GM12878 (cell line): ENCODE data around the gene HS3ST3B1. TPM values are rescaled to one million over a fixed set of nuclear protein-coding genes. Genes with fewer than 3 reads are reported as not detected.

Experiments
- ATAC-seq: fragments of 200-7000 bp; cut with Tn5 transposase; 3 replicates; pipeline ENCODE4 v1.9.1; 2020; ENCODE audit warnings: mild to moderate bottlenecking, moderate library complexity
- BruUV-seq: library from RNA; stranded (reverse); fragments of 400-500 nt; replicated peaks from 2 replicates; lab custom pipeline; 2021; lab: Mats Ljungman, UMichigan
- CTCF ChIA-PET: fragments of 300-600 bp; sonication (Branson Sonifier 250); formaldehyde crosslinking; extraction: SDS; loops from one replicate; lab custom pipeline; 2021; ENCODE audit warnings: inconsistent platforms; lab: Yijun Ruan, JAX
- POLR2A ChIA-PET: fragments of 350-600 bp; formaldehyde crosslinking; extraction: SDS; loops from one replicate; lab custom pipeline; 2021; ENCODE audit warnings: inconsistent platforms; lab: Charles Lee
- RAD21 ChIA-PET: fragments of 300-600 bp; sonication (Branson Sonifier 250); formaldehyde crosslinking; loops from one replicate; lab custom pipeline; 2023; ENCODE audit warnings: antibody characterized with exemption; ENCODE audit not compliant: unreplicated experiment; lab: Charles Lee
- SMC1A ChIA-PET: fragments of 300-600 bp; sonication (Branson Sonifier 250); formaldehyde crosslinking; loops from one replicate; lab custom pipeline; 2023; ENCODE audit not compliant: unreplicated experiment, uncharacterized antibody; lab: Charles Lee
- DNase-seq: peaks from one replicate; pipeline ENCODE4 v3.0.0-alpha.2; 2011; ENCODE audit warnings: low read depth, low spot score
- FAIRE-seq: peaks from 3 replicates; lab custom pipeline; 2011; peaks lifted over from hg19 to GRCh38; lab: Jason Lieb, UNC
- H2AFZ ChIP-seq: 2 replicates; pipeline ENCODE4 v1.6.0; 2011; ENCODE audit warnings: low read depth, low read length, control low read depth; ENCODE audit not compliant: control insufficient read depth
- H3K27ac ChIP-seq: 2 replicates; pipeline ENCODE4 v1.5.1; 2011; ENCODE audit warnings: control low read depth; ENCODE audit not compliant: control insufficient read depth, insufficient read depth
- H3K27me3 ChIP-seq, 2 experiments: replicated peaks in 1 of 2; 2 replicates each; pipeline versions ENCODE4 v1.6.0 to v1.6.1; 2011; ENCODE audit warnings: low read length in 1 of 2; ENCODE audit not compliant: control insufficient read depth in 2 of 2, insufficient read depth in 2 of 2
- H3K36me3 ChIP-seq, 2 experiments: 2 replicates each; pipeline ENCODE4 v1.5.1; 2011; ENCODE audit warnings: low read length in 1 of 2; ENCODE audit not compliant: control insufficient read depth in 2 of 2, insufficient read depth in 2 of 2
- H3K4me1 ChIP-seq: 2 replicates; pipeline ENCODE4 v1.6.1; 2011; ENCODE audit warnings: mild to moderate bottlenecking, low read length, moderate library complexity, mixed read lengths; ENCODE audit not compliant: control insufficient read depth, insufficient read depth
- H3K4me2 ChIP-seq: 2 replicates; pipeline ENCODE4 v1.6.0; 2011; ENCODE audit warnings: control low read depth; ENCODE audit not compliant: control insufficient read depth, insufficient read depth
- H3K4me3 ChIP-seq: fragments of 200-600 bp; sonication (generic); 2 replicates; pipeline ENCODE4 v1.5.1; 2016
- H3K79me2 ChIP-seq: 2 replicates; pipeline ENCODE4 v1.6.0; 2011; ENCODE audit warnings: low read length; ENCODE audit not compliant: control insufficient read depth, insufficient read depth
- H3K9ac ChIP-seq: 2 replicates; pipeline ENCODE4 v1.8.0; 2011; ENCODE audit warnings: low read length, control low read depth, mixed read lengths; ENCODE audit not compliant: control insufficient read depth, insufficient read depth
- H3K9me3 ChIP-seq: replicated peaks from 3 replicates; pipeline ENCODE4 v1.5.1; 2011; ENCODE audit warnings: mild to moderate bottlenecking, low read length; ENCODE audit not compliant: control insufficient read depth, insufficient read depth
- H4K20me1 ChIP-seq: 2 replicates; pipeline ENCODE4 v1.6.0; 2011; ENCODE audit not compliant: control insufficient read depth, insufficient read depth
- ATF7 ChIP-seq: fragments of 450-650 bp; IDR thresholded peaks from 2 replicates; pipeline ENCODE4 v1.6.1; 2016; ENCODE audit warnings: low read depth, mild to moderate bottlenecking
- CHD1 ChIP-seq: IDR thresholded peaks from 2 replicates; pipeline ENCODE4 v1.6.1; 2012; ENCODE audit warnings: low read depth, low read length, improper control_type of control experiment
- EGR1 ChIP-seq, 2 experiments: IDR thresholded peaks; 1 replicate in 1 of 2; 2 replicates in 1 of 2; pipeline ENCODE4 v1.6.1; 2011 to 2012; ENCODE audit warnings: low read depth in 2 of 2, low read length in 2 of 2, borderline replicate concordance in 1 of 2, mild to moderate bottlenecking in 1 of 2, moderate library complexity in 1 of 2
- NBN ChIP-seq: fragments of 450-650 bp; IDR thresholded peaks from 2 replicates; pipeline ENCODE4 v1.6.1; 2016
- SIN3A ChIP-seq: IDR thresholded peaks from 2 replicates; pipeline ENCODE4 v1.6.1; 2012; ENCODE audit warnings: low read depth, low read length, improper control_type of control experiment
- SIX5 ChIP-seq: IDR thresholded peaks from 2 replicates; pipeline ENCODE4 v1.6.1; 2011; ENCODE audit warnings: mild to moderate bottlenecking, low read depth, low read length, moderate library complexity; ENCODE audit not compliant: severe bottlenecking
- SRF ChIP-seq, 2 experiments: IDR thresholded peaks; 2 replicates each; pipeline ENCODE4 v1.6.1; 2011; ENCODE audit warnings: low read depth in 2 of 2, low read length in 2 of 2, mild to moderate bottlenecking in 1 of 2, moderate library complexity in 1 of 2
- STAT3 ChIP-seq: IDR thresholded peaks from 2 replicates; pipeline ENCODE4 v1.6.1; 2011; ENCODE audit warnings: low read depth, low read length, improper control_type of control experiment
- SUPT20H ChIP-seq: IDR thresholded peaks from 2 replicates; pipeline ENCODE4 v1.6.1; 2011; ENCODE audit warnings: low read depth, mild to moderate bottlenecking, low read length, moderate library complexity, borderline replicate concordance; ENCODE audit not compliant: control insufficient read depth
- WGBS: methylation state at CpG from one replicate; pipeline ENCODE4 v1.1.6; 2016; ENCODE audit warnings: low lambda C conversion rate; ENCODE audit not compliant: insufficient replicate concordance, insufficient coverage; ENCODE audit errors: missing lambda C conversion rate; 5-methylcytosine and 5-hydroxymethylcytosine counted together
- in situ Hi-C: fragments of 300-500 bp; cut with MboI; formaldehyde crosslinking; loops from 9 replicates; pipeline ENCODE4 v1.14.3; 2018; ENCODE audit warnings: mixed read lengths
- intact Hi-C: fragments of 100-400 bp; cut with micrococcal nuclease; formaldehyde crosslinking; loops from one replicate; pipeline ENCODE4 v1.14.2; 2022; ENCODE audit not compliant: unreplicated experiment
- polyA plus RNA-seq, 11 experiments: library from polyadenylated mRNA; depleted of rRNA in 4 of 11; unstranded in 6 of 11; stranded (reverse) in 5 of 11; fragments of >200 nt; fragmentation: Nextera tagmentation in 4 of 11; fragmentation: Illumina TruSeq in 1 of 11; extraction: Ambion mirVana in 4 of 11; extraction: Trizol in 1 of 11; gene quantifications; 1 replicate in 1 of 11; 2 replicates in 10 of 11; pipeline versions ENCODE4 v1.2.1 to v1.2.3, GENCODE V29; 2011 to 2016; ENCODE audit warnings: inconsistent platforms in 2 of 11, missing spikeins in 2 of 11, low read depth in 1 of 11
- total RNA-seq, 4 experiments: library from RNA; depleted of rRNA in 3 of 4; stranded (reverse); fragments of >200 nt in 3 of 4; fragmentation: Illumina TruSeq in 1 of 4; extraction: Trizol in 1 of 4; gene quantifications; 2 replicates each; pipeline versions ENCODE4 v1.2.1 to v1.2.3, GENCODE V29; 2013 to 2021
- TF ChIP-seq, protein P1 (sequence below): fragments of 150-350 bp; IDR thresholded peaks from 2 replicates; pipeline ENCODE4 v1.6.1; 2014; ENCODE audit warnings: mild to moderate bottlenecking, low read depth, low read length

The HS3ST3B1 gene
- total and polyA plus RNA-seq, 10 of the 15 experiments (the other 5 are each of a cell fraction or from before 2014, with no cell fraction given), result 0.03 to 0.14 (median 0.06) TPM; not detected in 3

GRCh38 chr17:14289162-14289561 lies 11.7 kb upstream of the HS3ST3B1 start (continued):
- TF ChIP-seq EGR1 (IDR thresholded peaks at IDR 0.05; ENCODE audit: borderline replicate concordance in 1 of 2, low read depth in 2 of 2, low read length in 2 of 2), result no peak
- TF ChIP-seq, protein P1, sequence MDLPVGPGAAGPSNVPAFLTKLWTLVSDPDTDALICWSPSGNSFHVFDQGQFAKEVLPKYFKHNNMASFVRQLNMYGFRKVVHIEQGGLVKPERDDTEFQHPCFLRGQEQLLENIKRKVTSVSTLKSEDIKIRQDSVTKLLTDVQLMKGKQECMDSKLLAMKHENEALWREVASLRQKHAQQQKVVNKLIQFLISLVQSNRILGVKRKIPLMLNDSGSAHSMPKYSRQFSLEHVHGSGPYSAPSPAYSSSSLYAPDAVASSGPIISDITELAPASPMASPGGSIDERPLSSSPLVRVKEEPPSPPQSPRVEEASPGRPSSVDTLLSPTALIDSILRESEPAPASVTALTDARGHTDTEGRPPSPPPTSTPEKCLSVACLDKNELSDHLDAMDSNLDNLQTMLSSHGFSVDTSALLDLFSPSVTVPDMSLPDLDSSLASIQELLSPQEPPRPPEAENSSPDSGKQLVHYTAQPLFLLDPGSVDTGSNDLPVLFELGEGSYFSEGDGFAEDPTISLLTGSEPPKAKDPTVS, result no peak

- POLR2A ChIA-PET, result interaction anchor here (0.6 to 0.7 kb wide), 2 partner anchors 36 to 239 kb away, joined by 3 to 4 read pairs; no protein-coding TSS in a partner anchor
- 67% methylated on average over 17 of the region's 20 CpGs for WGBS
- in situ Hi-C loops, result loop anchor here (25.0 kb wide), 1 partner anchor 958 kb away; no protein-coding TSS in a partner anchor
Observed at GRCh38 chr17:14294876-14295275, 6.0 kb upstream of the HS3ST3B1 start.

More at GRCh38 chr17:14294876-14295275, 6.0 kb upstream of the HS3ST3B1 start:
- ChIA-PET RAD21 (no interaction called here), SMC1A (no interaction called here), CTCF (no interaction called here)
- Histone ChIP-seq H3K4me1 (no peaks in the 10 kb centered on the region), H4K20me1 (no peaks in the 10 kb centered on the region), H3K4me2 (no peak overlapping the region), H3K36me3 (no peaks in the 10 kb centered on the region), H3K27me3 (peaks cover 0 to 14% of the 10 kb centered on the region in 2 experiments), H2AFZ (no peak overlapping the region), H3K9ac (no peak overlapping the region), H3K27ac (no peak overlapping the region), H3K9me3 (peaks cover 3% of the 10 kb centered on the region; the same call in 1 of the 3 replicates), H3K4me3 (no peak overlapping the region), H3K79me2 (no peaks in the 10 kb centered on the region)
- no peak for ATAC-seq
- intact Hi-C loops, result no loop called here
- no peak for DNase-seq
- TF ChIP-seq STAT3 (no peak), SIN3A (no peak), SIX5 (no peak), ATF7 (no peak), NBN (no peak), CHD1 (no peak), SRF (IDR thresholded peaks at IDR 0.05; ENCODE audit: low read depth in 2 of 2, low read length in 2 of 2) (no peak), SUPT20H (no peak)
- TF ChIP-seq, protein P1, result no peak
- no TSS peak for BruUV-seq
- no peak for FAIRE-seq
